ENCODE results near the gene MTNR1B. TPM values are rescaled to one million over a fixed set of nuclear protein-coding genes. Genes with fewer than 3 reads are reported as not detected.
A peak's percentile ranks its signal among the peaks of the same experiment; 100 is the strongest.

MTNR1B gene
- not detected for total RNA-seq
- long read RNA-seq = 0 reads

DNA sequence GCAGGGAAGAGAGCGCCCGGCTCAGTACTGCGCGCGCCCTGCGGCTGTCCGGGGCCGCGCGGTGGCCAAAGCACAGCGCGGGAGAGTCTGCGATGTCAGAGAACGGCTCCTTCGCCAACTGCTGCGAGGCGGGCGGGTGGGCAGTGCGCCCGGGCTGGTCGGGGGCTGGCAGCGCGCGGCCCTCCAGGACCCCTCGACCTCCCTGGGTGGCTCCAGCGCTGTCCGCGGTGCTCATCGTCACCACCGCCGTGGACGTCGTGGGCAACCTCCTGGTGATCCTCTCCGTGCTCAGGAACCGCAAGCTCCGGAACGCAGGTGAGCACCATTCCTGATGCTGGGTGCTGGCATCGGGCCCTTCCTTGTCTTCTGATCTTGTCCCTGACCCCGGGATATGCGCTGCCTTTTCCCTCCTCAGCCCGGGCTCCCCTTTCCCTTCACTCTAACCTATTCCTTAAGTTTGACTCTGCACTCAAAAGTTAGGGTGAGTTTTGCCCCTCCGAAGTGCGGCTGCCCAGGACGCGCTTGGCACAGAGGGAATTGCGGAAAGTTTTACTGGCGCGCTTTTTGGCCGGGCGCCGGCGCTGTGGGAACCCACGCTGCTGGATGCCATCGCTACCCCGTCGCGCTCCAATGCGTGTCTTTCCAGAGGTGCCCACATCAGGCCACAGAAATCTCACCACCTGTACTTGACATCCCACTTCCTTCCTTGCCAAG, at the start of gene MTNR1B:
Gene MTNR1B (plus strand): TSS at position 18 of the 714 bp plus-strand sequence. CDS start 75 bp downstream, at position 93.
- ATAC-seq = no peak
- intact Hi-C loops (cut with DNase I) = no loop called here
- DNase-seq = no peak

DNA sequence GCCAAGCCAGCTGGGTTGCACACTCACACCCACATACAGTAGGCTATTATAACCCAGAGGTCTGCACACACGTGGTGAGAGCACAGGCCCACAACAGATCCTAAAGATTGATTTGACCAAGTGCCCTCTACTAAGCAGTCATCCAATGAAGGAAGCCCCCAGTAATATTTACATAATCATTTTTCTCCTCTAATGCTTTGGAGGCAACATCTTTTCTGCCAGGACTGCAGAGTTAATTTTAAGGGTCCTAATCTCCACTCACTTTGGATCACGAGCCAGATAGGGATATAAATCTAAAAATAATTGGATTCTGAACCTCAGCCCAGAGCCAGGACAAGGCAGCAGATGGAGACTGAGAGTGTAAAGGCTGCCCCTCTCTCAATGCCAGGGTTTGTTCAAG, 49.1 kb upstream of the MTNR1B start:
- no peak for ATAC-seq
- intact Hi-C loops (cut with DNase I) = no loop called here
- no peak for DNase-seq

DNA sequence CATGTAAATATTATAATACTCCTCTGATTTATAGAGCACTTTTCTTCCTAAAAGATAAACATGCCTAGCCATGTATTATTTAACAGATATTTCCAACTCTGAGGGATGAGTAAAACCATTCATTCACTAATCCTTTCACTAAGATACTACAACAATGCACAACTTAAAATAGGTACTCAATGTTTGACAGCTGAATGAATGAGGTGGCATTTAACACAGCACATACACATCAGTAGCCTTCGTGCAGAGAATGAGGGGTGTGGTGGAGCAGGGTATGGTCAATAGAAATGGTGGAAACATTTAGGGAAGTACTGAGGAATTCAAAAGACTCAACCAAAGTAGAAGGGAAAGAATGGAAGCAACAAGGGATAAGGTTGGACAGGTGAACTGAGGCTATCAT, 46.7 kb upstream of the MTNR1B start:
- ATAC-seq = no peak
- no peak for DNase-seq
- intact Hi-C loops (cut with DNase I) = no loop called here

DNA sequence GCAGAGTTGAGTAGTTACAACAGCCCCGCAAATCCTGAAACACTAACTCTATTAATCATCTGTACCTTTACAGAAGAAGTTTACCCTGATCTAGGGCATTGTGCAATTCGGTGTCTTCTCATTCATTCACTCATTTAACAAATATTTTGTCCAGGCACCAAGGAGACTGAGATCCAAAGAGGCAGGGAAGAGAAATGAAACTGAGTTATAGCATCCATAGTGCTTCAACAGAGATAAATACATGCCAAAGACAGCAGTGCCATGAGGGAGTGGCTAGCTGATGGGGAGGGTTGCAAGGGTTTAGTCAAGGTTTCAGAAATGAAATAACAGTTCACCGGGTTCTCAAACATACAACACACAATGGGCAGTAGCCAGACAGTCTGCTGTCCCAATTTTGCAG, 40.2 kb upstream of the MTNR1B start:
- intact Hi-C loops (cut with DNase I) = no loop called here
- peak in 1 of 2 donors; percentile 17 for ATAC-seq

GRCh38 chr11:92929653-92930052, 39.8 kb upstream of the MTNR1B start:
- no peak for ATAC-seq
- intact Hi-C loops (cut with DNase I) = no loop called here
- DNase-seq = no peak

More for the DNA sequence above, 40.2 kb upstream of the MTNR1B start:
- no peak for DNase-seq

- ATAC-seq (no peak), DNase-seq (no peak)
- intact Hi-C loops (cut with DNase I) = no loop called here
Measured at GRCh38 chr11:92931746-92932422, 37.6 kb upstream of the MTNR1B start.

DNA sequence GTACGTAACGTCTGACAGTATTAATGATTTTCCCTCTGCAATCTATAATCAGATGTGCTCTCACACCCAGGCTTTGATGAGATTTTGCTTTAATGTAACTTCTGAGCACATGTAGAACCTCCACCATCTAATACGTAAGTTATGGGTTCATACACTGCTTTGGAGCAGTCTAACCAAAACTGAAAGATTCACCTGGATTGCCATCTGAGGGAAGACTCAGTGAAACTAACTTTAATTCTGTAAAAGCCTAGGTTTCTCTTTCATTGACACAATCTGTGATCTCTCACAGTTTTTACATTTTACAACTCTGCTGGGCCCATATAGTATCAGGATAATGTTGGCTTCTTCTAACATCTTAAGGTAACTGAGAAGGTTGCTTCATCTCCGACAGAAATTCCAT, 30.1 kb upstream of the MTNR1B start:
- intact Hi-C loops (cut with DNase I) = no loop called here
- DNase-seq = no peak
- ATAC-seq = no peak

DNA sequence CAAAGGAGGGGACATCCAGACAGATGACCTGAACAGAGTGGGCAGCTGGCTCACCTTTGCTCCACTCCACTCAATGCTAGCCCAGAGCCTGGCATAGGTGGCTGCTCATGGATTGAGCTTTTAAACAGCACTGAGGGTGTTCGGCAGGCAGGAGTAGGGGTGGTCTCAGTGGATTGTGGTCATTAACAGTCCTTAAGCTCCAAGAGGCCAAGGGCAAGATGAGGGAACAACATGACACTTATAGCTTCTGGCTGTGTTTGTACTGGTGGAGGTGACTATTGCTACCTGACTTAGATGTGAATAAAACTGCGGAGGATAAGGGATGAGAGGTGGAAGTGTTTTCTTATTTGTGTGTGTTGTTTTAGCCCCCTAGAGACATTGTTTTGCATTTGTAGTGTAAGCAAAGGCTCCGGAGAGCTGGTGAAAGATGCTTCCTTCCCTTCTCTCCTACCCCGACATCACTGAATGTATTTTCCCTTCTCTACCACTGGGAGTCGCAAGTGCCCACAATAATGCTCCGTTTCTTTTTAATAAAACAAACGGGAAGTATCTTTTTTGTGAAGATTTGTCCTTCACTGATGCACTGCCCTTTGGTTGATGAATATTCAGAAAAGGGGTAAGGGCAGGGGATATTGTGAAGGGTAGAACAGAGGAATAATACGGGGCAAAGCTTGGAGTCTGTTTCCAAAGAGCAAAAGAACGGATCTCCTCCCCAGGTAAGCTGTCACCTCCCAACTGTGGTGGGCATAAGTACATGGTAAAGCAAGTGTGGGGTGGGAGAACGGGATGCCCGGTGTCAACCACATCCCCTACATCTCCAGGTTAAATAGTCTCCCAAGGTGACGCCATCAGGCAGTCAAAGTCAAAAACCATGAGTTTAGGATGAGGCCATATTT, 27.5 kb upstream of the MTNR1B start:
- intact Hi-C loops (cut with DNase I) = loop anchor here in 1 of 2 donors (5.0 kb wide), 1 partner anchor 285 kb away; no protein-coding TSS in a partner anchor
- DNase-seq (no peak), ATAC-seq (peak in 1 of 2 donors; percentile 27)

GRCh38 chr11:92946707-92947106, 22.7 kb upstream of the MTNR1B start:
- ATAC-seq (no peak), DNase-seq (no peak)
- intact Hi-C loops (cut with DNase I) = loop anchor here in 1 of 2 donors (5.0 kb wide), 1 partner anchor 276 kb away; no protein-coding TSS in a partner anchor

GRCh38 chr11:92948116-92948515, 21.3 kb upstream of the MTNR1B start:
- ATAC-seq (no peak), DNase-seq (no peak)
- intact Hi-C loops (cut with DNase I) = loop anchor here in 1 of 2 donors (5.0 kb wide), 1 partner anchor 274 kb away; no protein-coding TSS in a partner anchor

DNA sequence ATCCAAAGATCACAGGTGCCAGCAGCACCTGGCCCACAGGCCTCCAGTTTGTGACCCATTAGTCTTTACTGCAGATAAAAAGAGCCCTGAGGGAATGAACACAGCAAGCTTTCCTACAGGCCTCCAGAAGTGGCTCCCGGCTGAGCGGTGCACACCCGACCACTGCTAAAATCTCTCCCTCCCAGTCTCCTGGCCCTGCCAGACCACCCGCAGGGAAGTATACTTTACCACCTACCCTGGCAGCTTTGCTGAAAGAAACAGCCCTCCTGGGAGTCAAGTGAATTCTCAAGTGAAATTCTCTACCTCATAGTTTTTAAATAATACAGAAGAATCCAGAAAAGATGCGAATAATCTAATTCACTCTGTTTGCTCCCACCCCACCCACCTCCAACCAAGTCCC, 15.4 kb upstream of the MTNR1B start:
- ATAC-seq = no peak
- DNase-seq = no peak
- intact Hi-C loops (cut with DNase I) = no loop called here

DNA sequence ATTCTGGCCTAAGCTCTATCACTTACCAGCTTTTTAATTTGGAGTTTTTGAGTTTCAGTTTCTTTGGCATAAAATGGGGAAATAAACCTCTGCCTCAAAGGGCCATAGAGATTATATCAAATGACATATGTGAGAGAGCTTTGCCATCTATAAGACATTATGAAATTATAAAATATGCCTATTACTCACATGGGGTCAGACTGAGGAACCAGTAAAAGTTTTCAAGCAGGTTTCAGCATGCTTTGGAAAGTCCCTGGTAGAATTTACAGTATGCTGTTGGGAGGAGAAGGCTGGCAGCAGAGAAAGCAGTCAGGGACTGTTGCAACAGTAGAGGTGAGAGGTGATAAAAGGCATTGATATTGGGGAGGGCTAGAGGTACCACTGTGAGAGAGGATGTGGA, 13.6 kb upstream of the MTNR1B start:
- intact Hi-C loops (cut with DNase I) = no loop called here
- no peak for ATAC-seq

GRCh38 chr11:92960886-92961285, 8.6 kb upstream of the MTNR1B start:
- ATAC-seq (no peak), DNase-seq (no peak)
- intact Hi-C loops (cut with DNase I) = no loop called here

More for the DNA sequence above, 13.6 kb upstream of the MTNR1B start:
- no peak for DNase-seq

GRCh38 chr11:92962446-92962845, 7.0 kb upstream of the MTNR1B start:
- ATAC-seq = no peak

GRCh38 chr11:92964471-92964870, 5.0 kb upstream of the MTNR1B start:
- DNase-seq (no peak), ATAC-seq (no peak)
- intact Hi-C loops (cut with DNase I) = no loop called here

More at GRCh38 chr11:92962446-92962845, 7.0 kb upstream of the MTNR1B start:
- no peak for DNase-seq
- intact Hi-C loops (cut with DNase I) = no loop called here

DNA sequence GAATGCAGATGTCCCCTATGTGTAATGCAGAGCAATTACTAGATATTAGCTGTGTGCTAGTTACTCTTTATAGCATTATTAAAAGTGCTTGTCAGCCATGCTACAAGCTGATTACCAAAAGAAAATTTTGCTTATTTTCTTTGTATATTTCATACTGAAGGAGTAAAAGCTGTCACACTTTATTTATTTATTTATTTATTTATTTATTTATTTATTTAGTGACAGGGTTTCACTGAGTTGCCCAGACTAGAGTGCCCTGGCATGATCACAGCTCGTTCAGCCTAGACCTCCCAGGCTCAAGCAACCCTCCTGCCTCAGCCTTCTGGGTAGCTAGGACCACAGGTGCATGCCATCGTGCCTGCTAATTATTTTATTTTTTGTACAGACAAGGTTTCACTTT, 4.3 kb upstream of the MTNR1B start:
- intact Hi-C loops (cut with DNase I) = no loop called here
- no peak for ATAC-seq
- DNase-seq = no peak

GRCh38 chr11:92967178-92967577, 2.3 kb upstream of the MTNR1B start:
- intact Hi-C loops (cut with DNase I) = no loop called here
- DNase-seq (no peak), ATAC-seq (no peak)

DNA sequence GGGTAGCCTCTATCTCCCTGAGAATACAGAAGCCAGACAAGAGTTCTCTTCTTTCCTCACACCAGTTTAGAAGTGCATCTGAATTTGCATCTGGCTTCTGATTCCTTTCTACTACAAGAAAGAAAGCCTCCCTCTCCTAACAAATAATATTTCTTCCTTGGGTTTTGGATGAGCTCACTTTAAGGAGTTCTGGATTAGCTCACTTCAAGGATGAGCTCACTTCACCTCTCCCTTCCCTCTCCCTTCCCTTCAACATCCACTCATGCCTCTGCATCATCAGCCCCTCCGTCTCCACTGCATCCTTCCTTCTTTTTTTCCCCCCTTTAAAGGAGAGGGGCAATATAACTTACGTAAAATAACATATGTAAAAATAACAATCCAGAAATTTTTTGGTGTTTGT, 1.6 kb upstream of the MTNR1B start:
- intact Hi-C loops (cut with DNase I) = no loop called here
- DNase-seq (no peak), ATAC-seq (no peak)

- DNase-seq = no peak
- intact Hi-C loops (cut with DNase I) = no loop called here
- no peak for ATAC-seq
Measured at GRCh38 chr11:92969293-92969633, 188 bp upstream of the MTNR1B start.

- no peak for DNase-seq
- ATAC-seq = no peak
- intact Hi-C loops (cut with DNase I) = no loop called here
Measured at GRCh38 chr11:92972248-92972647, 2.8 kb downstream of the MTNR1B start.
